HG03442 (cell line): ENCODE results near the gene PTPRD.
A peak's percentile ranks its signal among the peaks of the same experiment; 100 is the strongest.
"Not testable (repeated sequence)": the region's sequence is repeated elsewhere in the genome, so short reads cannot be mapped to it uniquely, and the experiment has no call there.

Experiments used
- ATAC-seq: cut with Tn5 transposase; IDR thresholded peaks from one replicate; pipeline ENCODE4 v1.9.1; 2021; ENCODE audit warnings: mild to moderate bottlenecking, moderate library complexity; ENCODE audit not compliant: unreplicated experiment

Gene PTPRD

GRCh38 chr9:9992936-9993335 is 619.9 kb downstream of the PTPRD start:
- ATAC-seq, result no peak

- no peak for ATAC-seq
Measured at GRCh38 chr9:9973062-9973461, 639.7 kb downstream of the PTPRD start.

- ATAC-seq, result no peak
Measured at GRCh38 chr9:9970514-9970913, 642.3 kb downstream of the PTPRD start.

GRCh38 chr9:9963841-9964240 is 649.0 kb downstream of the PTPRD start:
- no peak for ATAC-seq

- ATAC-seq, result no peak
Measured at GRCh38 chr9:9961934-9962333, 650.9 kb downstream of the PTPRD start.

GRCh38 chr9:9961487-9961886 is 651.3 kb downstream of the PTPRD start:
- ATAC-seq, result no peak

- ATAC-seq, result no peak
Measured at GRCh38 chr9:9951556-9952160, 661.1 kb downstream of the PTPRD start.

GRCh38 chr9:9950813-9951212 is 662.0 kb downstream of the PTPRD start:
- ATAC-seq, result no peak

- no peak for ATAC-seq
Measured at GRCh38 chr9:9949978-9950377, 662.8 kb downstream of the PTPRD start.

- ATAC-seq, result no peak
Measured at GRCh38 chr9:9949368-9949767, 663.4 kb downstream of the PTPRD start.

GRCh38 chr9:9945966-9946365 is 666.8 kb downstream of the PTPRD start:
- ATAC-seq, result no peak

GRCh38 chr9:9942764-9943424 is 669.9 kb downstream of the PTPRD start:
- peak; percentile 88 for ATAC-seq

GRCh38 chr9:9938432-9938831 is 674.4 kb downstream of the PTPRD start:
- ATAC-seq, result no peak

GRCh38 chr9:9931464-9931863 is 681.3 kb downstream of the PTPRD start:
- not testable (repeated sequence) for ATAC-seq

- ATAC-seq, result peak; percentile 82
Measured at GRCh38 chr9:9924376-9924775, 688.4 kb downstream of the PTPRD start.

- no peak for ATAC-seq
Measured at GRCh38 chr9:9921805-9922204, 691.0 kb downstream of the PTPRD start.

- no peak for ATAC-seq
Measured at GRCh38 chr9:9920425-9921060, 692.3 kb downstream of the PTPRD start.

- ATAC-seq, result no peak
Measured at GRCh38 chr9:9919174-9919775, 693.5 kb downstream of the PTPRD start.

GRCh38 chr9:9917400-9917799 is 695.4 kb downstream of the PTPRD start:
- ATAC-seq, result no peak

- no peak for ATAC-seq
Measured at GRCh38 chr9:9914174-9914573, 698.6 kb downstream of the PTPRD start.

- no peak for ATAC-seq
Measured at GRCh38 chr9:9913276-9913832, 699.4 kb downstream of the PTPRD start.

- ATAC-seq, result no peak
Measured at GRCh38 chr9:9912459-9912858, 700.3 kb downstream of the PTPRD start.
